Caki2 (cell line): ENCODE measurements around the gene ADAMTS14. TPM values are rescaled to one million over a fixed set of nuclear protein-coding genes. Genes with fewer than 3 reads are reported as not detected.
"Not testable (repeated sequence)": the region's sequence is repeated elsewhere in the genome, so short reads cannot be mapped to it uniquely, and the experiment has no call there.

Experiments used
- DNase-seq: peaks from one replicate; pipeline ENCODE4 v3.0.0-alpha.2; 2015; ENCODE audit warnings: low read depth
- in situ Hi-C: cut with HindIII; loops from 2 replicates; pipeline ENCODE4 v1.10.0; 2016; ENCODE audit warnings: low sequenced_read_pairs, low pct_unique_long_range_greater_than_20kb, mixed read lengths
- total RNA-seq: library from RNA; depleted of rRNA; stranded (reverse); fragments of >200 nt; shearing (Covaris generic); gene quantifications from 2 replicates; pipeline ENCODE4 v1.2.3, GENCODE V29; 2014; ENCODE audit warnings: low replicate concordance

The ADAMTS14 gene
- total RNA-seq, 1 experiment from 2014 or later: 0.37 TPM

GRCh38 chr10:70753026-70753663 is 80.8 kb downstream of the ADAMTS14 start:
- in situ Hi-C loops: no loop called here
- no peak for DNase-seq

GRCh38 chr10:70753841-70754621 is 81.7 kb downstream of the ADAMTS14 start:
- in situ Hi-C loops: no loop called here
- DNase-seq: peak; percentile 83

GRCh38 chr10:70756700-70757360 is 84.5 kb downstream of the ADAMTS14 start:
- in situ Hi-C loops: no loop called here
- DNase-seq: peak; percentile 46

- DNase-seq: no peak
- in situ Hi-C loops: no loop called here
Observed at GRCh38 chr10:70757856-70758255, 85.5 kb downstream of the ADAMTS14 start.

- peak; percentile 61 for DNase-seq
- in situ Hi-C loops: no loop called here
Observed at GRCh38 chr10:70758757-70759514, 86.6 kb downstream of the ADAMTS14 start.

- DNase-seq: no peak
- in situ Hi-C loops: no loop called here
Observed at GRCh38 chr10:70759781-70760180, 87.5 kb downstream of the ADAMTS14 start.

GRCh38 chr10:70760271-70760787 is 88.0 kb downstream of the ADAMTS14 start:
- no peak for DNase-seq
- in situ Hi-C loops: no loop called here

- in situ Hi-C loops: no loop called here
- no peak for DNase-seq
Observed at GRCh38 chr10:70761031-70761601, 88.8 kb downstream of the ADAMTS14 start.

GRCh38 chr10:70761727-70762350 is 89.5 kb downstream of the ADAMTS14 start:
- in situ Hi-C loops: no loop called here

GRCh38 chr10:70762441-70763175 is 90.3 kb downstream of the ADAMTS14 start:
- in situ Hi-C loops: no loop called here

More at GRCh38 chr10:70761727-70762350, 89.5 kb downstream of the ADAMTS14 start:
- no peak for DNase-seq

GRCh38 chr10:70763567-70763966 is 91.3 kb downstream of the ADAMTS14 start:
- no peak for DNase-seq
- in situ Hi-C loops: no loop called here

More at GRCh38 chr10:70762441-70763175, 90.3 kb downstream of the ADAMTS14 start:
- DNase-seq: no peak

GRCh38 chr10:70765794-70766594 is 93.7 kb downstream of the ADAMTS14 start:
- DNase-seq: no peak
- in situ Hi-C loops: no loop called here

GRCh38 chr10:70768026-70768685 is 95.8 kb downstream of the ADAMTS14 start:
- in situ Hi-C loops, DNase-seq: not testable (repeated sequence)

GRCh38 chr10:70769121-70769520 is 96.8 kb downstream of the ADAMTS14 start:
- in situ Hi-C loops: no loop called here
- DNase-seq: no peak

GRCh38 chr10:70770001-70770400 is 97.7 kb downstream of the ADAMTS14 start:
- in situ Hi-C loops: no loop called here
- DNase-seq: no peak

GRCh38 chr10:70770516-70770915 is 98.2 kb downstream of the ADAMTS14 start:
- in situ Hi-C loops, DNase-seq: not testable (repeated sequence)
